SK-N-SH (cell line): Measurements from ENCODE around the gene ARHGAP23. TPM values are rescaled to one million over a fixed set of nuclear protein-coding genes. Genes with fewer than 3 reads are reported as not detected.

ENCODE experiments used
- CTCF ChIA-PET: fragments of 300-600, 350-600 bp; formaldehyde crosslinking; extraction: SDS; loops from one replicate; lab custom pipeline; 2021; lab: Yijun Ruan, JAX
- POLR2A ChIA-PET: fragments of 350-600 bp; sonication (Branson Sonifier 250); formaldehyde crosslinking; extraction: SDS; loops from one replicate; lab custom pipeline; 2020; ENCODE audit warnings: antibody characterized with exemption, inconsistent platforms; lab: Yijun Ruan, JAX
- DNase-seq: peaks from one replicate; pipeline ENCODE4 v3.0.0; 2012
- H2AFZ ChIP-seq: fragments of 200-600 bp; sonication (generic); 2 replicates; pipeline ENCODE4 v1.8.1; 2016; ENCODE audit warnings: antibody characterized with exemption, mild to moderate bottlenecking, low read depth
- H3F3A ChIP-seq: fragments of 200-600 bp; sonication (generic); replicated peaks from 2 replicates; pipeline ENCODE3; 2016; ENCODE audit warnings: antibody characterized with exemption, mild to moderate bottlenecking; ENCODE audit not compliant: insufficient read depth
- H3K27ac ChIP-seq, 2 experiments: fragments of 200-500 bp in 1 of 2; fragments of 200-600 bp in 1 of 2; sonication (Bioruptor generic) in 1 of 2; sonication (generic), shearing (Covaris generic) in 1 of 2; 2 replicates each; pipeline versions ENCODE4 v1.5.1 to v1.6.1; 2014 to 2016; ENCODE audit warnings: low read depth in 2 of 2, inconsistent platforms in 1 of 2, low read length in 1 of 2, mild to moderate bottlenecking in 1 of 2, mixed read lengths in 1 of 2
- H3K27me3 ChIP-seq: fragments of 200-600 bp; sonication (generic), shearing (Covaris generic); 2 replicates; pipeline ENCODE4 v1.6.1; 2016; ENCODE audit warnings: mixed run types; ENCODE audit not compliant: insufficient read depth
- H3K36me3 ChIP-seq, 2 experiments: fragments of 200-500 bp in 1 of 2; fragments of 200-600 bp in 1 of 2; sonication (Bioruptor generic) in 1 of 2; sonication (generic) in 1 of 2; replicated peaks in 1 of 2; 2 replicates each; pipeline versions ENCODE3 to v1.5.1; 2014 to 2016; ENCODE audit warnings: low read length in 1 of 2, mild to moderate bottlenecking in 1 of 2; ENCODE audit not compliant: insufficient read depth in 2 of 2, control insufficient read depth in 1 of 2
- H3K4me1 ChIP-seq, 2 experiments: fragments of 200-500 bp in 1 of 2; fragments of 200-600 bp in 1 of 2; sonication (Bioruptor generic) in 1 of 2; sonication (generic), shearing (Covaris generic) in 1 of 2; 2 replicates each; pipeline versions ENCODE4 v1.5.1 to v1.6.1; 2014 to 2016; ENCODE audit warnings: low read depth in 1 of 2, low read length in 1 of 2, mixed run types in 1 of 2; ENCODE audit not compliant: insufficient read depth in 2 of 2, control insufficient read depth in 1 of 2
- H3K4me2 ChIP-seq: fragments of 200-600 bp; sonication (generic), shearing (Covaris generic); 2 replicates; pipeline ENCODE4 v1.6.1; 2017; ENCODE audit warnings: mixed run types
- H3K4me3 ChIP-seq, 2 experiments: fragments of 200-500 bp in 1 of 2; fragments of 200-600 bp in 1 of 2; sonication (Bioruptor generic) in 1 of 2; sonication (generic), shearing (Covaris generic) in 1 of 2; 2 replicates each; pipeline versions ENCODE4 v1.5.1 to v1.8.1; 2014 to 2016; ENCODE audit warnings: low read depth in 2 of 2, inconsistent platforms in 1 of 2, low read length in 1 of 2, mild to moderate bottlenecking in 1 of 2, mixed read lengths in 1 of 2, moderate library complexity in 1 of 2
- H3K79me2 ChIP-seq: fragments of 200-600 bp; sonication (generic); 2 replicates; pipeline ENCODE4 v1.8.1; 2017; ENCODE audit warnings: mild to moderate bottlenecking; ENCODE audit not compliant: insufficient read depth
- H3K9ac ChIP-seq: fragments of 200-600 bp; sonication (generic); 2 replicates; pipeline ENCODE4 v1.6.1; 2017; ENCODE audit warnings: mixed run types
- H3K9me2 ChIP-seq: fragments of 200-600 bp; sonication (generic); 2 replicates; pipeline ENCODE4 v1.6.1; 2017; ENCODE audit warnings: mixed run types
- H3K9me3 ChIP-seq: fragments of 200-600 bp; sonication (generic); 2 replicates; pipeline ENCODE4 v1.6.1; 2017; ENCODE audit warnings: mixed run types, mild to moderate bottlenecking, moderate library complexity
- H4K20me1 ChIP-seq: fragments of 200-600 bp; sonication (generic); 2 replicates; pipeline ENCODE4 v1.6.1; 2017; ENCODE audit warnings: mild to moderate bottlenecking, mixed run types; ENCODE audit not compliant: insufficient read depth
- EZH2phosphoT487 ChIP-seq: fragments of 200-600 bp; sonication (generic); IDR thresholded peaks from 2 replicates; pipeline ENCODE4 v1.6.1; 2017; ENCODE audit warnings: low read depth, mixed run types, mild to moderate bottlenecking, antibody characterized with exemption, moderate library complexity, borderline replicate concordance
- GABPA ChIP-seq: IDR thresholded peaks from 2 replicates; pipeline ENCODE4 v1.4.0; 2012; ENCODE audit warnings: low read depth, mild to moderate bottlenecking
- GATA2 ChIP-seq: sonication (generic); formaldehyde crosslinking; IDR thresholded peaks from 2 replicates; pipeline ENCODE4 v1.5.0; 2020; ENCODE audit warnings: mild to moderate bottlenecking, missing genetic modification reagents
- JUND ChIP-seq: IDR thresholded peaks from 2 replicates; pipeline ENCODE4 v1.4.0; 2012
- MXI1 ChIP-seq: IDR thresholded peaks from 2 replicates; pipeline ENCODE4 v1.6.1; 2012; ENCODE audit warnings: mild to moderate bottlenecking, low read depth, low read length, improper control_type of control experiment
- NFIC ChIP-seq: IDR thresholded peaks from 2 replicates; pipeline ENCODE4 v1.4.0; 2012; ENCODE audit warnings: borderline replicate concordance
- NRF1 ChIP-seq: IDR thresholded peaks from 2 replicates; pipeline ENCODE4 v1.6.1; 2012; ENCODE audit warnings: low read depth, mild to moderate bottlenecking, low read length
- POLR2AphosphoS5 ChIP-seq: IDR thresholded peaks from 2 replicates; pipeline ENCODE4 v1.6.1; 2012; ENCODE audit warnings: low read depth, low read length
- RAD21 ChIP-seq: IDR thresholded peaks from 2 replicates; pipeline ENCODE4 v1.6.1; 2012; ENCODE audit warnings: mild to moderate bottlenecking, low read length
- RCOR1 ChIP-seq: fragments of 150-350 bp; IDR thresholded peaks from 2 replicates; pipeline ENCODE4 v1.6.1; 2017; ENCODE audit warnings: antibody characterized with exemption, low read length
- RFX5 ChIP-seq: IDR thresholded peaks from 2 replicates; pipeline ENCODE4 v1.6.1; 2012; ENCODE audit warnings: mild to moderate bottlenecking, improper control_type of control experiment, low read length
- SMC3 ChIP-seq: IDR thresholded peaks from 2 replicates; pipeline ENCODE4 v1.6.1; 2012; ENCODE audit warnings: low read depth, low read length, improper control_type of control experiment
- YY1 ChIP-seq: IDR thresholded peaks from 2 replicates; pipeline ENCODE4 v1.4.0; 2012; ENCODE audit warnings: low read depth, mild to moderate bottlenecking
- WGBS: methylation state at CpG from one replicate; pipeline ENCODE4 v1.1.6; 2017; ENCODE audit warnings: low lambda C conversion rate; 5-methylcytosine and 5-hydroxymethylcytosine counted together
- polyA plus RNA-seq, 3 experiments: library from polyadenylated mRNA; depleted of rRNA; stranded (reverse); fragments of >200 nt; gene quantifications; 2 replicates each; pipeline ENCODE4 v1.2.3, GENCODE V29; 2012
- TF ChIP-seq, protein P1 (sequence below): IDR thresholded peaks from 2 replicates; pipeline ENCODE4; 2012
- TF ChIP-seq, protein P2 (sequence below): IDR thresholded peaks from 2 replicates; pipeline ENCODE4 v1.4.0; 2012; ENCODE audit warnings: low read depth, borderline replicate concordance
- TF ChIP-seq, protein P3 (sequence below): IDR thresholded peaks from 2 replicates; pipeline ENCODE4 v1.4.0; 2012; ENCODE audit warnings: low read depth
- TF ChIP-seq, protein P4 (sequence below): fragments of 200-600 bp; sonication (generic); IDR thresholded peaks from 2 replicates; pipeline ENCODE4 v1.6.1; 2017; ENCODE audit warnings: antibody characterized with exemption, mild to moderate bottlenecking, moderate library complexity

The ARHGAP23 gene
- polyA plus RNA-seq, 1 of the 3 experiments (the other 2 are of a cell fraction), result 19.2 TPM

DNA sequence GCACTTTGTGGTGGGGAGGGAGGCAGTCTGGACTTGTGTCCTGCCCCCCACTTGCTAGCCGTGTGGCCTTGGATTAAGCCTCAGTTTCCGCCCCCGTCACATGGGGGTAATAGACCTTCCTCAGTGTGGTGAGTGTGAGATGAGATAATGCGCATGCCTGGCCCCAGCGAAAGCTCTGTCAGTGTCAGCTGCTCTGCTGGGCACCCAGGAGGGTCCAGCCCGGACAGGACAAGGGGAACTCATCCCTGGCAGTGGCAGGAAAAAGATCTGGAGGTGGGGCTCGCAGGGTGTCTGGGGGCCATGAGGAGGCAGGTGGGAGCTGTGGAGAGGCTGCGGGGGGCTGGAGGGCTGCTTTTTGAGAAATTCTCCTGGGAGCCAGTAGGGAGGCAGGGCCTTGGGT lies 114.0 kb downstream of the ARHGAP23 start:
- no peaks in the 10 kb centered on the region for H4K20me1 ChIP-seq
- H3K4me3 ChIP-seq, result no peak overlapping the region
- no peaks in the 10 kb centered on the region for H3K36me3 ChIP-seq
- TF ChIP-seq JUND (no peak), NRF1 (no peak), RAD21 (no peak)
- TF ChIP-seq, protein P1, sequence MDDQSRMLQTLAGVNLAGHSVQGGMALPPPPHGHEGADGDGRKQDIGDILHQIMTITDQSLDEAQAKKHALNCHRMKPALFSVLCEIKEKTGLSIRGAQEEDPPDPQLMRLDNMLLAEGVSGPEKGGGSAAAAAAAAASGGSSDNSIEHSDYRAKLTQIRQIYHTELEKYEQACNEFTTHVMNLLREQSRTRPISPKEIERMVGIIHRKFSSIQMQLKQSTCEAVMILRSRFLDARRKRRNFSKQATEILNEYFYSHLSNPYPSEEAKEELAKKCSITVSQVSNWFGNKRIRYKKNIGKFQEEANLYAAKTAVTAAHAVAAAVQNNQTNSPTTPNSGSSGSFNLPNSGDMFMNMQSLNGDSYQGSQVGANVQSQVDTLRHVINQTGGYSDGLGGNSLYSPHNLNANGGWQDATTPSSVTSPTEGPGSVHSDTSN, result no peak
- no peak overlapping the region for H3K4me2 ChIP-seq
- no peaks in the 10 kb centered on the region; a peak in 1 of 4 replicates for H3K4me1 ChIP-seq
- WGBS, result 86% methylated on average over 8 of the region's 8 CpGs
- no peak for DNase-seq
- no peak overlapping the region for H2AFZ ChIP-seq
- H3K27ac ChIP-seq, result no peak overlapping the region
- ChIA-PET POLR2A (no interaction called here), CTCF (interaction anchor here (0.6 to 5.2 kb wide), 8 partner anchors 10 to 126 kb away, joined by 3 to 21 read pairs (median 5); no protein-coding TSS in a partner anchor)
- no peak overlapping the region for H3K9ac ChIP-seq
- no peaks in the 10 kb centered on the region for H3K9me2 ChIP-seq
- no peaks in the 10 kb centered on the region for H3K9me3 ChIP-seq
- H3F3A ChIP-seq, result no peaks in the 10 kb centered on the region
- H3K79me2 ChIP-seq, result no peaks in the 10 kb centered on the region
- H3K27me3 ChIP-seq, result no peaks in the 10 kb centered on the region

DNA sequence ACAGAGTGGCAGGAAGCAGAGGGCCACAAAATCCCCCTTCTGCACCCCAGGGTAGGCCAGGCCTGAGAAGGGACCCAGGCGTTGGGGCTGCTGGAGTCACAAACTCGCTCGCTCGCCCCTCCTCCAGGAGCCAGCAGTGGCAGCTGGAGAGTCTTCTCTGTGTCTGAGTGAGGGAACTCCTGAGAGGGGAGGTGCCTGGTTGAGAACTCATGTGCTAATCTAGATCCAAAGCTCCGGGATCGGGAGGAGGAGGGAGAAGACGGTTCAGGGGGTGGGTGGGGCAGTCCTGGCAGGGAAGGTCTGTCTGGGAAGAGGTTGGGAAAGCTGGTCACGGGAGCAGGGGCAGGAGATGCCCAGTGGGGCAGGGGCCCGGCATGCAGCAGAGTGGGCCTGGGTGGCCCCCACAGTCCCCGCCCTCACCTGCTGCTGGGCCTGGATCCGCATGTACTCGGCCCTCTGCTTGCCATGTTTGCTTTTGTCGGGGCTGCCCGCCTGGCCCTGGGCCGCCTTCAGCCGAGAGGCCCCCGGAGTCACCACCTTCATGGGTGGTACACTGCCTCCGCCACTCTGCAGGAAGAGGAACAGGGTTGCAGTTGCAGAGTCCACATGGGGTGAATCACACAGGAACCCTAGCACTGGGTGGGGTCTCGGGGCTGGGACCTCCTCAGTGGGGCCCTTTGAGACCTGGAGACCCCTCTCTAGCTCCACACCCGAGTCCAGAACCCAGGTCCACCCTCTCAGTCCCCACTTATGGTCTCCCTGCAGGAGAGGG lies 115.3 kb downstream of the ARHGAP23 start:
- WGBS, result 72% methylated on average over 11 of the region's 20 CpGs
- no peaks in the 10 kb centered on the region for H4K20me1 ChIP-seq
- no peak for DNase-seq
- no peaks in the 10 kb centered on the region for H3K9me3 ChIP-seq
- H3K4me1 ChIP-seq, result no peaks in the 10 kb centered on the region; a peak in 1 of 4 replicates
- TF ChIP-seq YY1 (no peak), RAD21 (no peak), MXI1 (no peak), POLR2AphosphoS5 (no peak), NFIC (no peak), GATA2 (CRISPR knock-in tag) (no peak), RFX5 (no peak), EZH2phosphoT487 (no peak), NRF1 (no peak), SMC3 (no peak), GABPA (no peak), RCOR1 (no peak)
- TF ChIP-seq, protein P2, sequence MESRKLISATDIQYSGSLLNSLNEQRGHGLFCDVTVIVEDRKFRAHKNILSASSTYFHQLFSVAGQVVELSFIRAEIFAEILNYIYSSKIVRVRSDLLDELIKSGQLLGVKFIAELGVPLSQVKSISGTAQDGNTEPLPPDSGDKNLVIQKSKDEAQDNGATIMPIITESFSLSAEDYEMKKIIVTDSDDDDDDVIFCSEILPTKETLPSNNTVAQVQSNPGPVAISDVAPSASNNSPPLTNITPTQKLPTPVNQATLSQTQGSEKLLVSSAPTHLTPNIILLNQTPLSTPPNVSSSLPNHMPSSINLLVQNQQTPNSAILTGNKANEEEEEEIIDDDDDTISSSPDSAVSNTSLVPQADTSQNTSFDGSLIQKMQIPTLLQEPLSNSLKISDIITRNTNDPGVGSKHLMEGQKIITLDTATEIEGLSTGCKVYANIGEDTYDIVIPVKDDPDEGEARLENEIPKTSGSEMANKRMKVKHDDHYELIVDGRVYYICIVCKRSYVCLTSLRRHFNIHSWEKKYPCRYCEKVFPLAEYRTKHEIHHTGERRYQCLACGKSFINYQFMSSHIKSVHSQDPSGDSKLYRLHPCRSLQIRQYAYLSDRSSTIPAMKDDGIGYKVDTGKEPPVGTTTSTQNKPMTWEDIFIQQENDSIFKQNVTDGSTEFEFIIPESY, result no peak
- TF ChIP-seq, protein P3, sequence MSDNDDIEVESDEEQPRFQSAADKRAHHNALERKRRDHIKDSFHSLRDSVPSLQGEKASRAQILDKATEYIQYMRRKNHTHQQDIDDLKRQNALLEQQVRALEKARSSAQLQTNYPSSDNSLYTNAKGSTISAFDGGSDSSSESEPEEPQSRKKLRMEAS, result no peak
- TF ChIP-seq, protein P4, sequence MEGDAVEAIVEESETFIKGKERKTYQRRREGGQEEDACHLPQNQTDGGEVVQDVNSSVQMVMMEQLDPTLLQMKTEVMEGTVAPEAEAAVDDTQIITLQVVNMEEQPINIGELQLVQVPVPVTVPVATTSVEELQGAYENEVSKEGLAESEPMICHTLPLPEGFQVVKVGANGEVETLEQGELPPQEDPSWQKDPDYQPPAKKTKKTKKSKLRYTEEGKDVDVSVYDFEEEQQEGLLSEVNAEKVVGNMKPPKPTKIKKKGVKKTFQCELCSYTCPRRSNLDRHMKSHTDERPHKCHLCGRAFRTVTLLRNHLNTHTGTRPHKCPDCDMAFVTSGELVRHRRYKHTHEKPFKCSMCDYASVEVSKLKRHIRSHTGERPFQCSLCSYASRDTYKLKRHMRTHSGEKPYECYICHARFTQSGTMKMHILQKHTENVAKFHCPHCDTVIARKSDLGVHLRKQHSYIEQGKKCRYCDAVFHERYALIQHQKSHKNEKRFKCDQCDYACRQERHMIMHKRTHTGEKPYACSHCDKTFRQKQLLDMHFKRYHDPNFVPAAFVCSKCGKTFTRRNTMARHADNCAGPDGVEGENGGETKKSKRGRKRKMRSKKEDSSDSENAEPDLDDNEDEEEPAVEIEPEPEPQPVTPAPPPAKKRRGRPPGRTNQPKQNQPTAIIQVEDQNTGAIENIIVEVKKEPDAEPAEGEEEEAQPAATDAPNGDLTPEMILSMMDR, result no peak
- TF ChIP-seq, all 33 proteins: peak for 0
- no peaks in the 10 kb centered on the region for H3K27me3 ChIP-seq
- no peak overlapping the region for H3K9ac ChIP-seq
- no peak overlapping the region for H3K4me3 ChIP-seq
- ChIA-PET POLR2A (no interaction called here), CTCF (interaction anchor here (0.7 to 5.2 kb wide), 6 partner anchors 14 to 124 kb away, joined by 3 to 21 read pairs (median 5); no protein-coding TSS in a partner anchor)
- H3K27ac ChIP-seq, result no peak overlapping the region
- no peak overlapping the region for H2AFZ ChIP-seq
- H3K4me2 ChIP-seq, result no peak overlapping the region
- H3K9me2 ChIP-seq, result no peaks in the 10 kb centered on the region
- H3F3A ChIP-seq, result no peaks in the 10 kb centered on the region
- no peaks in the 10 kb centered on the region for H3K36me3 ChIP-seq
- H3K79me2 ChIP-seq, result no peaks in the 10 kb centered on the region
